Tibial nerve (tissue), 4 donors: ENCODE data around the gene SMARCC1.

Source experiments
- CTCF ChIP-seq, 5 experiments: fragments of 200-600 bp in 3 of 5; fragments of 450-650 bp in 2 of 5; sonication (generic) in 3 of 5; IDR thresholded peaks; one replicate each; pipeline ENCODE4 v1.5.1; 2016 to 2019; ENCODE audit warnings: antibody characterized with exemption in 5 of 5, mild to moderate bottlenecking in 3 of 5, moderate library complexity in 2 of 5
- EP300 ChIP-seq, 2 donors: sonication (generic); formaldehyde crosslinking; IDR thresholded peaks; one replicate each; pipeline ENCODE4 v1.6.1; 2017; ENCODE audit warnings: antibody characterized with exemption in 2 of 2, mild to moderate bottlenecking in 1 of 2

- TF ChIP-seq CTCF (IDR thresholded peaks at IDR 0.05) (no peak), EP300 (IDR thresholded peaks at IDR 0.05) (no peak)
Measured at GRCh38 chr3:47578119-47578632, 203.5 kb downstream of the SMARCC1 start.
